Measurements from ENCODE around the gene RCCD1.

RCCD1 gene

DNA sequence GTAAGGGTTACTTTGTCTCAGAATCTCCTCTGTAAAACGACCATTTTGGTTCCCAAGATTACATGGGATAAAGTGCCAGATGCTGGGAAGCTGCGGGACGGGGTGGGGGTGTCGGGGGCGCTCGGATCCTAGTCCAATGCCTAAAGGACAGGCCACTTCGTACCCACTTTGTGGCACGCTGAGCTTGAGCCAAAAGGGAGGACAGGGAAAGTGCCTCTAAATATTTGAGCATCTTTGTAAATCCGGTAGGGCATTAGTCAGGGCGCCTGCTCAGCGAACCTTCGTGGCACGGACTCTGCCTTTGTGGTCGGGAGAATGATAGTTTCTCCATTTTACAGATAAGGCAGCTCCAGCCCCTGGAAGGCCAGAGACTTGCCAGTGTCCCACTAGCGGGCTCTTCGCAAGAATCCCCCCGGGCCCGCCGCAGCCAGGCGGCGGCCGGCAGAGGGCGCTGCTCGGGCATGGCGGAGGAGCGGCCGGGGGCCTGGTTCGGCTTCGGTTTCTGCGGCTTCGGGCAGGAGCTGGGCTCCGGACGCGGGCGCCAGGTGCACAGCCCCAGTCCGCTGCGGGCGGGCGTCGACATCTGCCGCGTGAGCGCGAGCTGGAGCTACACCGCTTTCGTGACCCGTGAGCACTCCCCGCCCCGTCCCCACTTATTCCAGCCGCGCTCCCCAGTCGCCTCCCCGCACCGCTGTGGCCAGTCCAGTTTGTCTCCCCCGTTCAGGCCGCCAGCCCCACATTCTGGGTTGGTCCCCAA lies 1.8 kb downstream of the RCCD1 start:
- H3K9ac ChIP-seq: peak overlapping the region; percentile 43
- peaks cover 2% of the 10 kb centered on the region for H3K4me1 ChIP-seq
- H3K27me3 ChIP-seq (ENCODE audit: control insufficient read depth, insufficient read depth, low read length): no peaks in the 10 kb centered on the region
- H3K4me2 ChIP-seq (ENCODE audit: low read length): peak overlapping the region; percentile 90
- H3K79me2 ChIP-seq: no peaks in the 10 kb centered on the region
- no peaks in the 10 kb centered on the region for H3K36me3 ChIP-seq (ENCODE audit: control insufficient read depth, insufficient read depth, low read length)
- H2AFZ ChIP-seq: peak overlapping the region; percentile 89
- no peaks in the 10 kb centered on the region for H3K9me3 ChIP-seq (ENCODE audit: control insufficient read depth, low read length)
- peak overlapping the region; percentile 22 for H3K27ac ChIP-seq
- peak overlapping the region; percentile 61 for H3K4me3 ChIP-seq (ENCODE audit: low read depth, low read length)
- TF ChIP-seq, protein P1, sequence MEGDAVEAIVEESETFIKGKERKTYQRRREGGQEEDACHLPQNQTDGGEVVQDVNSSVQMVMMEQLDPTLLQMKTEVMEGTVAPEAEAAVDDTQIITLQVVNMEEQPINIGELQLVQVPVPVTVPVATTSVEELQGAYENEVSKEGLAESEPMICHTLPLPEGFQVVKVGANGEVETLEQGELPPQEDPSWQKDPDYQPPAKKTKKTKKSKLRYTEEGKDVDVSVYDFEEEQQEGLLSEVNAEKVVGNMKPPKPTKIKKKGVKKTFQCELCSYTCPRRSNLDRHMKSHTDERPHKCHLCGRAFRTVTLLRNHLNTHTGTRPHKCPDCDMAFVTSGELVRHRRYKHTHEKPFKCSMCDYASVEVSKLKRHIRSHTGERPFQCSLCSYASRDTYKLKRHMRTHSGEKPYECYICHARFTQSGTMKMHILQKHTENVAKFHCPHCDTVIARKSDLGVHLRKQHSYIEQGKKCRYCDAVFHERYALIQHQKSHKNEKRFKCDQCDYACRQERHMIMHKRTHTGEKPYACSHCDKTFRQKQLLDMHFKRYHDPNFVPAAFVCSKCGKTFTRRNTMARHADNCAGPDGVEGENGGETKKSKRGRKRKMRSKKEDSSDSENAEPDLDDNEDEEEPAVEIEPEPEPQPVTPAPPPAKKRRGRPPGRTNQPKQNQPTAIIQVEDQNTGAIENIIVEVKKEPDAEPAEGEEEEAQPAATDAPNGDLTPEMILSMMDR (IDR thresholded peaks at IDR 0.05): peak; percentile 88

- peaks cover 2% of the 10 kb centered on the region for H3K4me1 ChIP-seq
- H3K27ac ChIP-seq: peak overlapping the region; percentile 22
- TF ChIP-seq, protein P1 (IDR thresholded peaks at IDR 0.05): no peak
- H3K9ac ChIP-seq: peak overlapping the region; percentile 43
- peak overlapping the region; percentile 90 for H3K4me2 ChIP-seq (ENCODE audit: low read length)
- no peaks in the 10 kb centered on the region for H3K9me3 ChIP-seq (ENCODE audit: control insufficient read depth, low read length)
- no peaks in the 10 kb centered on the region for H3K79me2 ChIP-seq
- H3K4me3 ChIP-seq (ENCODE audit: low read depth, low read length): peak overlapping the region; percentile 61
- no peaks in the 10 kb centered on the region for H3K27me3 ChIP-seq (ENCODE audit: control insufficient read depth, insufficient read depth, low read length)
- H3K36me3 ChIP-seq (ENCODE audit: control insufficient read depth, insufficient read depth, low read length): no peaks in the 10 kb centered on the region
- H2AFZ ChIP-seq: peak overlapping the region; percentile 89
Measured at GRCh38 chr15:90957031-90957790, 2.5 kb downstream of the RCCD1 start.

DNA sequence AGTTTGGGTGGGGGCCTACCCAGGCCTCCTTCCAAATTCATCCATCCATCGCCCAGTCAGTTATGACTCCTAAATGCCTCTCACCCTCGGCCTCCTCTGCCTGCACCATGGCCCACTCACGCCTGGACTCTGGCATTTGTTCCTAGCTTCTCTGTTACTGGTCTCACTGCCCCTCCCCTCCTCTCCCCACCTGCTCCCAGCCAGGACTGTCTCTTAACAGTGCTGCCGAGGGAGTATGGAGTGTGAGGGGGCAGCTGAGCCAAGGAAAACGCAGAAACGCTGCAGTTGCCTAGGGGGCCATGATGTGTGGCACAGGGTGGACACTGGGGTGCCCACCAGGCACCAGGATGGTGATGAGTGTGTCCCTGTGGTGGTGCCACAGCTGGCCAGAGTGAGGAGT lies 3.1 kb downstream of the RCCD1 start:
- no peaks in the 10 kb centered on the region for H3K27me3 ChIP-seq (ENCODE audit: control insufficient read depth, insufficient read depth, low read length)
- no peak overlapping the region for H3K27ac ChIP-seq
- TF ChIP-seq, protein P1 (IDR thresholded peaks at IDR 0.05): no peak
- H3K79me2 ChIP-seq: no peaks in the 10 kb centered on the region
- peak overlapping the region; percentile 89 for H2AFZ ChIP-seq
- no peak overlapping the region for H3K4me3 ChIP-seq (ENCODE audit: low read depth, low read length)
- peak overlapping the region; percentile 90 for H3K4me2 ChIP-seq (ENCODE audit: low read length)
- no peak overlapping the region for H3K9ac ChIP-seq
- no peaks in the 10 kb centered on the region for H3K36me3 ChIP-seq (ENCODE audit: control insufficient read depth, insufficient read depth, low read length)
- peaks cover 2% of the 10 kb centered on the region for H3K4me1 ChIP-seq
- no peaks in the 10 kb centered on the region for H3K9me3 ChIP-seq (ENCODE audit: control insufficient read depth, low read length)

DNA sequence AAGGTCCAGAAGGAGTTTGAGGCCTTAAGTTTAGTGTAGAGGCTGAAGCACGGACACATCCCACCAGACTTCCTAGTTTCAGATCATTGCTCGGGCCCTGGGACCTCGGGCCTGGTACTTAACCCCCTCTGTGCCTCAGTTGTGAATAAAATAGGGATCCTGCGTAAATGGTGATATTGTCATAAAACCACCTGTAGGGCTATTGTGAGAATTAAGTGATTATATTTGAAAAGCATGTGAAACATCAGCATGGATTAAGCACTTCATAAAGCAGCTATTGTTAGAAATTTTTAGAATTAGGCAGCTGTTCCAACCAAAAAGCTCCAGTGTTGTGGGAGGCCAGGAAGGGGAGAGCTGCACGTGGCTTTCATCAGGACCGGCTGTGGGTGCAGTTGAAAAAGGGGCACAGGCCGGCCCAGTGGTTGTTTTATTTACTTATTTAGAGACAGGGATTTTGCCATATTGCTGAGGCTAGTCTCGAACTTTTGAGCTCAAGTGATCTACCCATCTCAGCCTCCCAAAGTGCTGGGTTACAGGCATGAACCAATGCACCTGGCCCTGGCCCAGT lies 4.4 kb downstream of the RCCD1 start:
- H3K9me3 ChIP-seq (ENCODE audit: control insufficient read depth, low read length): no peaks in the 10 kb centered on the region
- H3K9ac ChIP-seq: no peak overlapping the region
- H3K4me1 ChIP-seq: peaks cover 2% of the 10 kb centered on the region
- H3K4me2 ChIP-seq (ENCODE audit: low read length): no peak overlapping the region
- H2AFZ ChIP-seq: no peak overlapping the region
- H3K79me2 ChIP-seq: no peaks in the 10 kb centered on the region
- no peak overlapping the region for H3K27ac ChIP-seq
- TF ChIP-seq, protein P1 (IDR thresholded peaks at IDR 0.05): no peak
- H3K27me3 ChIP-seq (ENCODE audit: control insufficient read depth, insufficient read depth, low read length): no peaks in the 10 kb centered on the region
- no peak overlapping the region for H3K4me3 ChIP-seq (ENCODE audit: low read depth, low read length)
- no peaks in the 10 kb centered on the region for H3K36me3 ChIP-seq (ENCODE audit: control insufficient read depth, insufficient read depth, low read length)

Measured in parathyroid adenoma (tissue), 2 donors.